HAP-1 (cell line): Measurements from ENCODE around the gene AP2A2.

ENCODE experiments used
- DNase-seq, 2 experiments: peaks; one replicate each; pipeline ENCODE4 v3.0.0-alpha.2; 2016 to 2020; ENCODE audit warnings: low spot score in 2 of 2
- H3K27me3 ChIP-seq: fragments of 250-450 bp; sonication (Bioruptor Pico); 2 replicates; pipeline ENCODE4 v1.5.1; 2020; ENCODE audit warnings: low read depth, mild to moderate bottlenecking, moderate library complexity
- H3K36me3 ChIP-seq: fragments of 250-450 bp; sonication (Bioruptor Pico); replicated peaks from 2 replicates; pipeline ENCODE4 v1.5.1; 2020; ENCODE audit warnings: mild to moderate bottlenecking
- H3K4me1 ChIP-seq: fragments of 250-450 bp; sonication (Bioruptor Pico); 2 replicates; pipeline ENCODE4 v1.5.1; 2020; ENCODE audit warnings: mild to moderate bottlenecking
- H3K4me3 ChIP-seq: fragments of 250-450 bp; sonication (Bioruptor Pico); 2 replicates; pipeline ENCODE4 v1.5.1; 2020; ENCODE audit warnings: mild to moderate bottlenecking, moderate library complexity
- H3K9me3 ChIP-seq: fragments of 250-450 bp; sonication (Bioruptor Pico); 2 replicates; pipeline ENCODE4 v1.5.1; 2020; ENCODE audit warnings: mild to moderate bottlenecking, moderate library complexity
- in situ Hi-C: fragments of 300-500 bp; cut with MboI; formaldehyde crosslinking; loops from 3 replicates; pipeline ENCODE4 v1.14.3; 2020; ENCODE audit warnings: low sequenced_read_pairs, inconsistent platforms, mixed read lengths

Gene AP2A2

GRCh38 chr11:1022908-1023810 lies 97.5 kb downstream of the AP2A2 start:
- Histone ChIP-seq H3K27me3 (no peaks in the 10 kb centered on the region), H3K4me3 (no peak overlapping the region), H3K36me3 (no peaks in the 10 kb centered on the region), H3K9me3 (no peaks in the 10 kb centered on the region), H3K4me1 (no peaks in the 10 kb centered on the region)
- in situ Hi-C loops: no loop called here
- no peak for DNase-seq

- DNase-seq: no peak
- in situ Hi-C loops: no loop called here
- Histone ChIP-seq H3K36me3 (no peaks in the 10 kb centered on the region), H3K27me3 (no peaks in the 10 kb centered on the region), H3K9me3 (no peaks in the 10 kb centered on the region), H3K4me1 (no peaks in the 10 kb centered on the region), H3K4me3 (no peak overlapping the region)
Measured at GRCh38 chr11:1023811-1024596, 98.3 kb downstream of the AP2A2 start.

- Histone ChIP-seq H3K9me3 (no peaks in the 10 kb centered on the region), H3K4me3 (no peak overlapping the region), H3K4me1 (no peaks in the 10 kb centered on the region), H3K27me3 (no peaks in the 10 kb centered on the region), H3K36me3 (no peaks in the 10 kb centered on the region)
- DNase-seq: no peak
- in situ Hi-C loops: no loop called here
Measured at GRCh38 chr11:1024597-1025409, 99.1 kb downstream of the AP2A2 start.

GRCh38 chr11:1025410-1026162 lies 99.9 kb downstream of the AP2A2 start:
- Histone ChIP-seq H3K36me3 (no peaks in the 10 kb centered on the region), H3K27me3 (no peaks in the 10 kb centered on the region), H3K4me3 (no peak overlapping the region), H3K4me1 (no peaks in the 10 kb centered on the region), H3K9me3 (no peaks in the 10 kb centered on the region)
- DNase-seq: no peak
- in situ Hi-C loops: no loop called here

GRCh38 chr11:1026163-1026450 lies 100.4 kb downstream of the AP2A2 start:
- DNase-seq: no peak
- in situ Hi-C loops: no loop called here
- Histone ChIP-seq H3K27me3 (no peaks in the 10 kb centered on the region), H3K4me1 (no peaks in the 10 kb centered on the region), H3K4me3 (no peak overlapping the region), H3K36me3 (no peaks in the 10 kb centered on the region), H3K9me3 (no peaks in the 10 kb centered on the region)

GRCh38 chr11:1026641-1027482 lies 101.2 kb downstream of the AP2A2 start:
- H3K4me1 ChIP-seq: no peaks in the 10 kb centered on the region
- H3K27me3 ChIP-seq: no peaks in the 10 kb centered on the region
- DNase-seq: no peak
- H3K9me3 ChIP-seq: no peaks in the 10 kb centered on the region
- in situ Hi-C loops: no loop called here
- H3K36me3 ChIP-seq: no peaks in the 10 kb centered on the region
- H3K4me3 ChIP-seq: no peak overlapping the region

- H3K9me3 ChIP-seq: no peaks in the 10 kb centered on the region
- no peaks in the 10 kb centered on the region for H3K4me1 ChIP-seq
- no peaks in the 10 kb centered on the region for H3K27me3 ChIP-seq
- no peak overlapping the region for H3K4me3 ChIP-seq
- no peak for DNase-seq
- H3K36me3 ChIP-seq: no peaks in the 10 kb centered on the region
- in situ Hi-C loops: no loop called here
Measured at GRCh38 chr11:1027483-1028290, 102.0 kb downstream of the AP2A2 start.

- DNase-seq: no peak
- Histone ChIP-seq H3K9me3 (no peaks in the 10 kb centered on the region), H3K36me3 (no peaks in the 10 kb centered on the region), H3K27me3 (no peaks in the 10 kb centered on the region), H3K4me3 (no peak overlapping the region), H3K4me1 (no peaks in the 10 kb centered on the region)
- in situ Hi-C loops: no loop called here
Measured at GRCh38 chr11:1028291-1028540, 102.5 kb downstream of the AP2A2 start.

- in situ Hi-C loops: no loop called here
- no peak overlapping the region for H3K4me3 ChIP-seq
- no peaks in the 10 kb centered on the region for H3K36me3 ChIP-seq
- DNase-seq: no peak
- no peaks in the 10 kb centered on the region for H3K27me3 ChIP-seq
- no peaks in the 10 kb centered on the region for H3K9me3 ChIP-seq
- no peaks in the 10 kb centered on the region for H3K4me1 ChIP-seq
Measured at GRCh38 chr11:1028616-1029015, 102.9 kb downstream of the AP2A2 start.

- Histone ChIP-seq H3K36me3 (no peaks in the 10 kb centered on the region), H3K4me3 (no peak overlapping the region), H3K4me1 (no peaks in the 10 kb centered on the region), H3K9me3 (no peaks in the 10 kb centered on the region), H3K27me3 (no peaks in the 10 kb centered on the region)
- in situ Hi-C loops: no loop called here
- no peak for DNase-seq
Measured at GRCh38 chr11:1029051-1029450, 103.4 kb downstream of the AP2A2 start.

- no peaks in the 10 kb centered on the region for H3K36me3 ChIP-seq
- no peaks in the 10 kb centered on the region for H3K4me1 ChIP-seq
- H3K27me3 ChIP-seq: no peaks in the 10 kb centered on the region
- no peak overlapping the region for H3K4me3 ChIP-seq
- no peaks in the 10 kb centered on the region for H3K9me3 ChIP-seq
- DNase-seq: no peak
- in situ Hi-C loops: no loop called here
Measured at GRCh38 chr11:1029654-1030053, 104.0 kb downstream of the AP2A2 start.

GRCh38 chr11:1030086-1030485 lies 104.4 kb downstream of the AP2A2 start:
- H3K36me3 ChIP-seq: no peaks in the 10 kb centered on the region
- H3K27me3 ChIP-seq: no peaks in the 10 kb centered on the region
- no peaks in the 10 kb centered on the region for H3K4me1 ChIP-seq
- DNase-seq: no peak
- no peak overlapping the region for H3K4me3 ChIP-seq
- in situ Hi-C loops: no loop called here
- H3K9me3 ChIP-seq: no peaks in the 10 kb centered on the region
